Stimulated activated naive CD8-positive, alpha-beta T cell treated with anti-CD3 and anti-CD28 coated beads, Interleukin-15, Interleukin-2, amounts not matched to agents 100 ng/mL and 50 ng/mL, for 24 hours (primary cell): ENCODE data around the gene GLT1D1.

Source experiments
- H3K27ac Mint-ChIP-seq: one replicate; pipeline ENCODE4 v1.8.0; 2021; ENCODE audit warnings: mild to moderate bottlenecking, mixed read lengths
- H3K27me3 Mint-ChIP-seq: one replicate; pipeline ENCODE4 v1.8.0; 2021; ENCODE audit warnings: mixed read lengths
- H3K36me3 Mint-ChIP-seq: one replicate; pipeline ENCODE4 v1.8.0; 2021; ENCODE audit warnings: low read depth, mixed read lengths
- H3K4me1 Mint-ChIP-seq: one replicate; pipeline ENCODE4 v1.8.0; 2021; ENCODE audit warnings: low read depth, mixed read lengths
- H3K4me3 Mint-ChIP-seq: one replicate; pipeline ENCODE4 v1.8.0; 2021; ENCODE audit warnings: mild to moderate bottlenecking, mixed read lengths
- H3K9me3 Mint-ChIP-seq: one replicate; pipeline ENCODE4 v1.8.0; 2021; ENCODE audit warnings: mixed read lengths

Gene GLT1D1

GRCh38 chr12:128909653-128910052, 56.4 kb downstream of the GLT1D1 start:
- Mint-ChIP-seq H3K36me3 (no peaks in the 10 kb centered on the region), H3K4me3 (no peak overlapping the region), H3K4me1 (peaks cover 20% of the 10 kb centered on the region), H3K9me3 (no peaks in the 10 kb centered on the region), H3K27ac (no peak overlapping the region), H3K27me3 (no peaks in the 10 kb centered on the region)

DNA sequence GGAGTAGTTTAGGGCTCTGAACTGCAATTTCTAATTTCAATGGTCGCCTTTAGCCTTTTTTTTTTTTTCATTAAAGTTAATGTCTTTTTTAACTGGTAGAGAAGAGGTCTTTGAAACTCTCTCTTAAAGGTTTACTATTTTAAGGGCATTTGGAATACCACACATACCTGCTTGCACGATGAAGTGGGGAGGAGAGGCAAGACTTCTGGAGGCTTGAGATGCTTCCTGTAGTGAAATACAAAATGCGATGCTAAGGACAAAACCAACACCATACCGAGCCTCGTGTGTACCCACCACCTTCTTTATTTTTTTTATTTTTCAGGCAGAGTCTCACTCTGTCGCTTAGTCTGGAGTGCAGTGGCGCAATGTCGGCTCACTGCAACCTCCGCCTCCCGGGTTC, 57.4 kb downstream of the GLT1D1 start:
- Mint-ChIP-seq H3K9me3 (no peaks in the 10 kb centered on the region), H3K27me3 (no peaks in the 10 kb centered on the region), H3K4me3 (no peak overlapping the region), H3K4me1 (peaks cover 28% of the 10 kb centered on the region), H3K36me3 (no peaks in the 10 kb centered on the region), H3K27ac (no peak overlapping the region)

GRCh38 chr12:128911861-128912260, 58.6 kb downstream of the GLT1D1 start:
- no peaks in the 10 kb centered on the region for H3K36me3 Mint-ChIP-seq
- H3K4me1 Mint-ChIP-seq = peaks cover 38% of the 10 kb centered on the region
- no peaks in the 10 kb centered on the region for H3K9me3 Mint-ChIP-seq
- no peak overlapping the region for H3K4me3 Mint-ChIP-seq
- no peak overlapping the region for H3K27ac Mint-ChIP-seq
- H3K27me3 Mint-ChIP-seq = no peaks in the 10 kb centered on the region

DNA sequence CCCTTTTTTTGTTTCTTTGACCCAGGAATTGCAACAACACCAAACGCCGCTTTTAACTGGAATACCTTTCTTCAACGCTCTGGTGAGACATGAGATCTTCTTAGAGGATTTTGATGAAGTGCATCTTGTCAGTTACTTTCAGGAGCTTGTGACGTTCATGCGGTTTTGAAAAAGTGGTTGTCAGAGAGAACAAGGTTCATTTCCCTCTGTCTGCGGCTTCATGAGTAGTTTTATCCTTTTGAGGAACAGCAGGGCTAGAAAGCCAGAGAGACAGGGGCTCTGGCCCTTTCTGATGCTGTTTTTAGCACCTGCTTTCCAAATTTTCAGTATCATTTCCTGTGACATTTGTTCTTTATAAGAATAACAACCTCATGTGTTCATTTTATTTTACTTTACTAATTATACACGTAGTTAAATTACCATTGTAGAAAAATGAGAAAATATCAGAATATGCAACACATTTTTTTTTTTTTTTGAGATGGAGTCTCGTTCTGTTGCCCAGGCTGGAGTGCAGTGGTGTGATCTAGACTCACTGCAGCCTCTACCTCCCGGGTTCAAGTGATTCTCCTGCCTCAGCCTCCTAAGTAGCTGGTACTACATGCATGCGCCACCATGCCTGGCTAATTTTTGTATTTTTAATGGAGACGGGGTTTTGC, 61.8 kb downstream of the GLT1D1 start:
- Mint-ChIP-seq H3K4me1 (peaks cover 60% of the 10 kb centered on the region), H3K36me3 (no peaks in the 10 kb centered on the region), H3K4me3 (peak overlapping the region; percentile 53)

GRCh38 chr12:128916425-128916824, 63.1 kb downstream of the GLT1D1 start:
- Mint-ChIP-seq H3K36me3 (no peaks in the 10 kb centered on the region), H3K4me1 (peaks cover 60% of the 10 kb centered on the region), H3K4me3 (no peak overlapping the region), H3K27me3 (no peaks in the 10 kb centered on the region), H3K9me3 (no peaks in the 10 kb centered on the region), H3K27ac (peak overlapping the region; percentile 88)

More for the DNA sequence above, 61.8 kb downstream of the GLT1D1 start:
- H3K9me3 Mint-ChIP-seq = no peaks in the 10 kb centered on the region
- H3K27me3 Mint-ChIP-seq = no peaks in the 10 kb centered on the region
- H3K27ac Mint-ChIP-seq = peak overlapping the region; percentile 88

GRCh38 chr12:128918481-128919260, 65.4 kb downstream of the GLT1D1 start:
- Mint-ChIP-seq H3K27ac (peak overlapping the region; percentile 75), H3K27me3 (no peaks in the 10 kb centered on the region), H3K4me1 (peaks cover 56% of the 10 kb centered on the region), H3K36me3 (no peaks in the 10 kb centered on the region), H3K9me3 (no peaks in the 10 kb centered on the region), H3K4me3 (no peak overlapping the region)

- Mint-ChIP-seq H3K4me1 (peaks cover 41% of the 10 kb centered on the region), H3K27ac (no peak overlapping the region), H3K9me3 (no peaks in the 10 kb centered on the region), H3K36me3 (no peaks in the 10 kb centered on the region), H3K27me3 (no peaks in the 10 kb centered on the region), H3K4me3 (no peak overlapping the region)
Measured at GRCh38 chr12:128920468-128920867, 67.2 kb downstream of the GLT1D1 start.

- Mint-ChIP-seq H3K4me1 (no peaks in the 10 kb centered on the region), H3K9me3 (no peaks in the 10 kb centered on the region), H3K27me3 (no peaks in the 10 kb centered on the region), H3K27ac (no peak overlapping the region), H3K36me3 (no peaks in the 10 kb centered on the region), H3K4me3 (no peak overlapping the region)
Measured at GRCh38 chr12:128928361-128928760, 75.1 kb downstream of the GLT1D1 start.

DNA sequence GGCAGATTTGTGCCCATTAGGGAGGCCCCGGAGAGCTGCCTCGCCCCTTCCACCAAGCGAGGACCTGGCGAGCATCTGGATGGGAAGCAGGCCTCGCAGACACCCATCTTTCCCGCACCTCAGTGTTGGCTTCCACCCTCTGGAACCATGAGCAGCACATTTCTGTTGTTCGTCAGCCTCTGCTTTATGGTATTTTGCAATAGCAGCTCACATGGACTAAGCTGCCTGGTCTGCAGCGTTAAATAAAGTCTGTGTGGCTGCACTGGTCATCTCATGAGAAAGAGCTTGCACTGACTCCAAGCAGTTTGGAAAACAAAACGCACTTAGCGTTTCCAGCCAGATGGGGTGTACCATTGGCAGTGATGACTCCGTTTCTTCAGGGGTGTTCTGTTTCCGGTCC, 75.8 kb downstream of the GLT1D1 start:
- Mint-ChIP-seq H3K4me1 (no peaks in the 10 kb centered on the region), H3K27me3 (no peaks in the 10 kb centered on the region), H3K9me3 (no peaks in the 10 kb centered on the region), H3K36me3 (no peaks in the 10 kb centered on the region), H3K27ac (no peak overlapping the region), H3K4me3 (no peak overlapping the region)

DNA sequence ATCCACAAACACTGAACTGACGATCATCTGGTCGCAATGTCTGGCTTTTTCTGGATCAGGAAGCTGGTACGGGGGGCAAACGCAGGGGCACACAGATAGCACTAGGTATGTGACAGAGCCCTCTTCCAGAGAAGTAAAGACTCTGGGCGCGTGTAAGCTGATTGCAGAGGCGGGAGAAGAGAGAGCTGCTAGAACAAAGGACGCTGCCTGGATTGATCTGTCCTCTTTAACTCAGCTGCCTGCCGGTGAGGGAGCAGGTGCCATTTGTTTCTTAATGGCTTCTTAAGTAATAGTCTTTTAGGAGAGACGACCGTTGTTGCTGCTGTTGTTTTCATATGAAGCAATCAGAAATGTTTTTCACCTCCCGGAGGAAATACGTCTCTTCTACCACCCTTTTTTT, 77.3 kb downstream of the GLT1D1 start:
- H3K27ac Mint-ChIP-seq = no peak overlapping the region
- no peak overlapping the region for H3K4me3 Mint-ChIP-seq
- no peaks in the 10 kb centered on the region for H3K9me3 Mint-ChIP-seq
- H3K36me3 Mint-ChIP-seq = no peaks in the 10 kb centered on the region
- no peaks in the 10 kb centered on the region for H3K4me1 Mint-ChIP-seq
- H3K27me3 Mint-ChIP-seq = no peaks in the 10 kb centered on the region

GRCh38 chr12:128932521-128932920, 79.2 kb downstream of the GLT1D1 start:
- no peaks in the 10 kb centered on the region for H3K36me3 Mint-ChIP-seq
- H3K4me3 Mint-ChIP-seq = no peak overlapping the region
- no peaks in the 10 kb centered on the region for H3K27me3 Mint-ChIP-seq
- no peaks in the 10 kb centered on the region for H3K4me1 Mint-ChIP-seq
- H3K27ac Mint-ChIP-seq = no peak overlapping the region
- no peaks in the 10 kb centered on the region for H3K9me3 Mint-ChIP-seq

DNA sequence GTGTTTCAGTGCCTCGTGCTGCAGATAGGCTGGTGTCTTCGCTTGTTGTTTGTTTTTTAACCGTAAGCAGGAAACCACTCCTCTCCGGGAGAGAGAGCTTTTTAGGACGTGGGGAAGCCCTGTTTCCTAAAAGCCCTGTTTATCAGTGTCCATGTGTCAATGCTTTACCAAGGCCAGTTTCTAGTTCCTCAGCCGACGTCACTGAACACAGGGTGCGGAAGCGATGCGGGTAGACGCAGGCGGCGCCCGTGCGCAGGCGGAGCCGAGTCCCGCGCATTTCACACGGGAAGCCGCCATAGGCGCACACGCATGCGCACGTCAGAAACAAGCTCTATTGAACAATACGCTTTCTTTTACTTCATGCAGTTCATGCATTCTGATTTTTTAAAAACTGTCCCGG, 79.8 kb downstream of the GLT1D1 start:
- H3K27me3 Mint-ChIP-seq = no peaks in the 10 kb centered on the region
- no peaks in the 10 kb centered on the region for H3K36me3 Mint-ChIP-seq
- no peak overlapping the region for H3K27ac Mint-ChIP-seq
- H3K4me3 Mint-ChIP-seq = no peak overlapping the region
- H3K9me3 Mint-ChIP-seq = no peaks in the 10 kb centered on the region
- H3K4me1 Mint-ChIP-seq = no peaks in the 10 kb centered on the region

- no peaks in the 10 kb centered on the region for H3K4me1 Mint-ChIP-seq
- H3K9me3 Mint-ChIP-seq = no peaks in the 10 kb centered on the region
- H3K36me3 Mint-ChIP-seq = no peaks in the 10 kb centered on the region
- no peak overlapping the region for H3K27ac Mint-ChIP-seq
- H3K27me3 Mint-ChIP-seq = no peaks in the 10 kb centered on the region
- no peak overlapping the region for H3K4me3 Mint-ChIP-seq
Measured at GRCh38 chr12:128933926-128934325, 80.6 kb downstream of the GLT1D1 start.

GRCh38 chr12:128938886-128939285, 85.6 kb downstream of the GLT1D1 start:
- no peaks in the 10 kb centered on the region for H3K27me3 Mint-ChIP-seq
- H3K36me3 Mint-ChIP-seq = no peaks in the 10 kb centered on the region
- no peaks in the 10 kb centered on the region for H3K9me3 Mint-ChIP-seq
- H3K4me3 Mint-ChIP-seq = no peak overlapping the region
- no peak overlapping the region for H3K27ac Mint-ChIP-seq
- H3K4me1 Mint-ChIP-seq = no peaks in the 10 kb centered on the region

DNA sequence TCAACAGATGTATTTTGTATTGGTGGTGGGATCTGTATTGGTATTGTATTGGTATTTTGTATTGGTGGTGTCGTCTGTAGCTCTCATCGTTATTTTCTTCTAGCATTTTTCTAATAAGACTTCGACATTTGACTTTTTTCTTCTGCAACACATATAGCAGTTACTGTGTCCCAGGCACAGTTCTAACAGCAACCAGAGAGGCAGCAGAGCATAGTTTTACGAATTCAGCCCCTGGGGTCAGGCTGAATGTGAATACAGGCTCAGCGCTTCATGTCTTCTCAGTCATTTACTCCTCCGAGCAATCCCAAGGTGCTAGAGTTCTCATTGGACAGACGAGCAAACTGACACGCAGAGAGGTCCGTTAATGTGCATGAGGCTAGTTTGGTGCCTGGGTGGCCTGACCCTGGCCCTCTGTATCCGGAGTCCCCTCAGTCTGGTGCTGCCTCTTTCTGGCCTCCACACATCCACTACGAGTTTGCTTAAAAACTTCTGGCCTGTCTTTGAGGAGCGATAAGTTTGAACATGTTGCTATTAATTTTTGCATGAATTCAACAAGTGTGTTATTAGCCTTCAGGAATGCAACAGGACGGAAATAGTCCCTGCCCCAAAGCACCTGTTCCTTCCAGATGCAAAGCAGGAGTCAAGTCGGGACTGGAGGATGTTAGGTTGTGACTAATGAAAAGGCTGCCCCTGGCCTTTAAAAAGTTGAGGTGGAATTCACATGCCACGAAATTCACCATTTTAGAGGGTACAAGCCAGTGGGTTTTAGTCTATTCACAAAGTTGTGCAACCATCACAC, 87.0 kb downstream of the GLT1D1 start:
- no peaks in the 10 kb centered on the region for H3K9me3 Mint-ChIP-seq
- no peak overlapping the region for H3K27ac Mint-ChIP-seq
- no peaks in the 10 kb centered on the region for H3K4me1 Mint-ChIP-seq
- no peaks in the 10 kb centered on the region for H3K27me3 Mint-ChIP-seq
- no peak overlapping the region for H3K4me3 Mint-ChIP-seq
- H3K36me3 Mint-ChIP-seq = no peaks in the 10 kb centered on the region
